GM18499 (cell line): ENCODE data around the gene TOM1L2.

ENCODE experiments used
- ATAC-seq: cut with Tn5 transposase; IDR thresholded peaks from one replicate; pipeline ENCODE4 v1.9.1; 2021; ENCODE audit warnings: moderate number of reproducible peaks; ENCODE audit not compliant: insufficient read depth, unreplicated experiment

Gene TOM1L2

DNA sequence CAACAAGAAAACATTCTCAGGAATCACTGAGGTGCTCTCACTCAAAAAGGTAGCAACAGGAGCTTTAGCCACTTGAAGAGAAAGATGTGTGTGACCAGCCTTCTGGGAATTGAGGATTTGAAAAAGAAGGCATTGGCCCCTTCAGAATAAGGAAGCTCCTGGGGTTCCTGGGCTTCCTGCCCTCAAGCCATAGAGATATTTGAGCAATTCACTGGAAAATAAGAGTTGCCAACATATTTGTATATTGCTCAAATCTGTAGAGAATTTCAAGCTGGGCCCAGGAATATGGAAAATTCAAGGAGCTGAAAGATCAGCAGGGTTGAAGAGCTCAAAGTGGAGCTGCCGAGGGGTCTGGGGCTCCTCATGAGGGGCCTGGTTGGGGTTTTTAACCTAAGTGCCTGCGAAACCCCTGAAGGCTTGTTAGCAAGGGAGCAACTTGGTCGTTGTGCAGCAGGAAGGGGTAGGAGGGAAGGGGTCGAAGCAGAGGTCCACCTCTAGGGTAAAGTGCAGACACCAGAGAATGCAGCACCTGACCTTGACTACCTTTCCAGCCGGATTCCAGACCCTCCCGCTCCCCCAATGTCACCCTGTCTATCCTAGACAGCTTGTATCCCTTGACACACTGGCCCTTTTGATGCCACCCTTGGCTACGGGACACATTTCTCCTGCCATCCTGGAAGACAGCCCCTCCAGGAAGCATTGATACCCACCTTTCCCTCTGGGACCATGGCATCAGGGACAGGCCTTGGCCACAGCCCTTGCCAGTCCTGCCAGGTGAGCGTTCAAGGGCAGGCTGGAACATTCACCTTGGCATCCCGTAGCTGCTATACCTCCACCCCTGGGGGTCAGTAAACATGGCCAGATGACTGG lies 67.8 kb downstream of the TOM1L2 start:
- no peak for ATAC-seq

GRCh38 chr17:17902877-17903276 lies 69.3 kb downstream of the TOM1L2 start:
- ATAC-seq: no peak

GRCh38 chr17:17902376-17902775 lies 69.8 kb downstream of the TOM1L2 start:
- ATAC-seq: no peak

GRCh38 chr17:17900615-17901520 lies 71.3 kb downstream of the TOM1L2 start:
- no peak for ATAC-seq

GRCh38 chr17:17899486-17899885 lies 72.7 kb downstream of the TOM1L2 start:
- no peak for ATAC-seq

GRCh38 chr17:17898673-17899072 lies 73.5 kb downstream of the TOM1L2 start:
- ATAC-seq: no peak

- no peak for ATAC-seq
Observed at GRCh38 chr17:17897442-17897841, 74.8 kb downstream of the TOM1L2 start.

DNA sequence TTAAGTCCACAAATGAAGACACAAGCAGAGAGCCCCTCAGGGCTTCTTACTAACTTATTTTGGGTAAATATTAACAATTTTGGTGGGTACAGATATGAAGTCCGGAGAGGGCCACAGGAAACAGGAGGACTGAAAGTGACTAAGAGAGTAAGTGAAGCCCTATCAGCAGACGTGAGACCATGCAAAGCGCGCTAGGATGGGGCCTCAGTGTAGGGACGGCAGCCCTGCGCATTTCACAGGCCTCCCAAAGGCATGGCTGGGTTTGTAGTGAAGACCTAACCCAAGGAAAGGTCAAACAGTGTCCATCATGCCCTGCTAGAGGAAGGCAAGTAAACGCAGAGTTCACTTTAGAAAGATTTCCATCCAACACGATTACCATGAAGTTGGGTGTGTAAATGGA lies 75.5 kb downstream of the TOM1L2 start:
- ATAC-seq: no peak

DNA sequence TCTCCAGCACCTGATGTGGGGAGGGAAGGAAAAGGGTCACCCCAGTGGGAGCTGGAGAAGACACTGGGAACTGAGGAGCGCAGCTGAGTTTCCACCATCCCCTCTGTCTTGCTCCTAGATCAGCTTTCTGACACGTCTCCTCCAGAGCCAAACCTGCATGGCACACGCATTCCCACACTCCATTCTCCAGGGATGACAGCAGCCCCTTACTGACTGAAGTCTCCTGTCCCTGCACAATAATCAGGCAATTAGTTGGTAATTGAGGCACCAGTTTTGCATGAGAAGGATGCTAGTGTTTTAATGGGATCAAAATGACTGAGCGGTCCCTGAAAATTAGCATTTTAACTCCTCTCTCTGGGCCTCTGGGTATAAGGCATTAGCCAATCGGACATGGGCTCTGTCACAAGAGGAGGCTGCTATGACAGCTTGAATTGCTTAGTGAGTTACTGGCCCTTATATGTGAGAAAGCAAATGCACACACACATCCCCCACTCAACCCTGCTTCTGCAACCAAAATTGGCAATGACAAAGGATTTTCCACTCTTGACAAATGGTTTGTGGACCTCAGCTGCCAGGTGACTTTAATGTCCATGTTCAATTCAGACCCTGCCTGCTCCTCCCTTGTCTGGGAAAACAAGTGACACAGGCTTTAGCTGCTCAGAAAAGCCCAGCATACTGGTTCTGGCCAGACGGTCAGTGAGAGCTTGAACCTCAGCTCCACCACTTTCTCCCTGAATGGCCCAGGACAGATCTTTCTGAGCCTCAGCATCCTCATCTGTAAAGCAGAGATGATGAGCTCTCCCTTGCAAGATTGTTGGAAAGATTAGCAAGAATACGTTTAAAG lies 78.2 kb downstream of the TOM1L2 start:
- ATAC-seq: no peak

DNA sequence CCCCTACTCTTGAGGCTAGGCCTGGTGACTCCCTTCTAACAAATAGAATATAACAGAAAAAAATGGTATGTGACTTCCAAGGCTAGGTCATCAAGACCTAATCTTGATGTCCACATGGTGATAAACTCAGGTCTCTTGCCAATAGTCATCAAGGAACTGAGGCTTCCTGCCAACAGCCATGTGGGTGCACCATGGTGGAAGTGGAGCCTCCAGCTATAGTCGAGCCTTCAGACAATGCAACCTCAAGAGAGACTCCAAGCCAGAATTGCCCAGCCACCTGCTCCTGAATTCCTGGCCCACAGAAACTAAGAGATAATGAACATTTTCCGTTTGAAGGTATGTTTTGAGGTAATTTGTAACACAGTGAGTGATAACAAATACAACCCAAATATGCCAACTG lies 79.5 kb downstream of the TOM1L2 start:
- no peak for ATAC-seq

DNA sequence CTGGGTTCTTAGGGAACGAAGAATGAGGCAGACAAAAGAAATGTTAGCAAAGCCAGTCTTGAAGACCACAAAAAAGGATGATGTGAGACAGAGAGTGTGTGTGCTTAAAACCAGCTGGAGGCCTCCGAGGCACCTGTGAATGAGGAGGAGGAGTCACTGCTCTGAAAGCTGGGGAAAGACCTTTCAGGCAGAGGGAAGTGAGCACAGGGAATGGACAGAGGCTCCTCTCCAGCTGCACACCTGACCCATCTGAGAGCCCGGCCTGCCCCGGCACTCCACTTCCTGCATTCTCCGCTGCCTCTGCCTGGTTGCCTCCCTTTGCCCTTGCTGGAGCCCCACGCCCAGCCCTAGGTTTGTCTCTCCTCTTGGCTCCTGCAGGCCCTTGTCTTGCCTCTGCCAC lies 80.2 kb downstream of the TOM1L2 start:
- ATAC-seq: no peak

DNA sequence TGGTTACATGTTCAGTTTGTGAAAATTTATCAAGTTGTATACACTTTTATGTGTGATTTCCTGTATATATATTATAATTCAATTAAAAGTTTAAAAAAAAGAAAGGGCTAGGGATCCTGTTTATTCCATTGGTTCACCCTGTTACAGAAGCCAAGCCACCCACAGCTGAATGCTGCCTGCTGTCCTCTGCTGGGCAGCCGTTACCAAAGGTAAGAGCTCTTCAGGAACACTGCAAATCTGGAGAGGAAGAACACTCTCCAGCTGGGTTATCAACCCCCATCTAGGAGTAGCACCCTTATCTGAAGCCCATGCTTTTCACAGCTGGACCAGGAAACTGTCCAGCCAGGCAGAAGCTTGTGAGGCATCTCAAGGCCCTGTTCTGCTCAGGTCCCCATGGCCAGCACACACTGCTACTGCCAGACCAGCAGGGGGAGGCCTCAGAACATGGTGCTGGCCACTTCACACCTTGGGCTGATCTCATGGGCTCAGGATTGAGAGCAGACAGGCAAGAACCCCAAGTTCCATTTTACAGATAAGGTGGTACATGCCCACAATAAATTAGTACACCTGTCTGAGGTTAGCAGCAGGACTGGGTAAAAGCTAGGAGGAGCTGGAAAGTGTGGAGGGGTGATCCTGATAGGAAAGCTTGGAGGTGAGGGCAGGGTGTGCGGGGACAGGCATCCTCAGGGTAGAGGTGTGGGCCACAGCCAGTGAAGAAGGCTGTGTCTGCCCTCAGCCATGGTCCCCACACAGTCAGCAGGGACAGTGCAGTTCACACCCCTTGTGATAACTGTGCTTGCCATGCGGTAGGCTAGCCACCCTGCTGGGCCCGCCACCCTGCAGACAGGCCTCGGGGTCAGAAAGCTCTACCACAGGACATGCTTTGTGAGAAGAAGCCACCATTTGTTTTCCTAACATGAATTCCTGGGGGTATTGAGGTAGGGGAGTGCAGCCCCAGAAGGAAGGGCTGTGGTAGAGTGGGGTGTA lies 81.1 kb downstream of the TOM1L2 start:
- ATAC-seq: no peak

- ATAC-seq: no peak
Observed at GRCh38 chr17:17889922-17890321, 82.3 kb downstream of the TOM1L2 start.

DNA sequence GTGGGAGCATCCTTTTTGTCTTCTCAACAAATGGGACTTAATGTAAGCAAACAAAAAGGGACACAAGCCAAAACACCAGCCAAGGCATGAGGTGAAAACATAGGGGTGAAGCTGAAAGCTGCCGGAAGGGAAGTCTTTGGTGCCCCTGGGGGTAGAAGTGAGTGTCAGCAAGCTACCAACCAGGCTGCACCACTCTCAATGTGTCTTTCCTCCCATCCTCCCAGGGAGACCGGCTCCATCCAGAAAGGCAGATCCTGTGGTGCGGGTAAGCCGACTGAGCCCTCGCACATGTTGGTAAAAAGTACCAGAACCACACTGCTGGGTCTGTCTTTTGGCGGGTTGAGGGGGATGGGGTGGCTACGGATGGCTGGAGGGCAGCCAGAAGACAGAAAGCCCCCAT lies 83.4 kb downstream of the TOM1L2 start:
- ATAC-seq: no peak

DNA sequence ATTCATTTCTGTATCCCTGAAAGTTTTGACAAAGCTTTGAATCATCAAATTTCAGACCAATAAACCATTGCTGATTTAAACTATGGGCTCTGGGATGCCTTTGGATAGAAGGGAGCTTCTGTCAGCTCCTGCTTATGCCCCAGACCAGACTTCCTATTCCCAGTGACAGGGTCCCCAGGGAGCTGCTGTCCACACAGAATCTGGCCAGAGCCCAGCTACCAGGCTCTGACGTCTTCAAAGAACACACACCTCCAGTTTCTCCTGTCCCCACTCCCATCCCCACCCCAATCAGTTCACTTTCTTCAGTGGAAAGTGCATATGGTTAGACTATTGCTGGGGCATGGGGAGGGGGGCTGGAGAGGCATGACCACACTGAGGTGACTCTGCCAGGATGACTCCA lies 83.8 kb downstream of the TOM1L2 start:
- no peak for ATAC-seq

DNA sequence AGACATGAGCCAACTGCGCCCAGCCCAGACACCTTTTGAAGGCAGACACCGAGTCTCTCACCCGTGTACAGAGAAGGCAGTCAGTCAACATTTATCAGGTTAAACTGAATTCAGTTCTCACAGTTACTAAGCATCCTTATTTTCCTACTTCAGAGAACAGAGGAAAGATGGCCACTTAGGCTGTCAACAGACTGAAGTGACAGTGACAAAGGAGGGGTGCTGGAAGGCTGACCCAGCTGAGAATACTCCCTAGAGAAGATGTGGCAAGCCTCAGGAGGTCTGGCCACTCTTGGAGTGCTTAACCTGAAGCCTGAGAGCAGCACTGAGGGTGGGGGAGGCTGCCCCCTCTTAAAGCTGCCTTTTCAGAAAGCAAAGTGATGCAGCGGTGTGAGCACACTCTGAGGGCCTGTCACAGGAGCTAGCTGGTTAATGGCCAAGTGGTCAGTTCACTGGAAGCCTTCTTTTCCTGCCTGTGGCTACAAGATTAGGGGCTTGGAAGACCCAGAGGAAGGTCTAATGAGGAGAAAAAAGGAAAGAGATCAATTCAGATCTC lies 84.4 kb downstream of the TOM1L2 start:
- no peak for ATAC-seq

- ATAC-seq: no peak
Observed at GRCh38 chr17:17886726-17887125, 85.5 kb downstream of the TOM1L2 start.

DNA sequence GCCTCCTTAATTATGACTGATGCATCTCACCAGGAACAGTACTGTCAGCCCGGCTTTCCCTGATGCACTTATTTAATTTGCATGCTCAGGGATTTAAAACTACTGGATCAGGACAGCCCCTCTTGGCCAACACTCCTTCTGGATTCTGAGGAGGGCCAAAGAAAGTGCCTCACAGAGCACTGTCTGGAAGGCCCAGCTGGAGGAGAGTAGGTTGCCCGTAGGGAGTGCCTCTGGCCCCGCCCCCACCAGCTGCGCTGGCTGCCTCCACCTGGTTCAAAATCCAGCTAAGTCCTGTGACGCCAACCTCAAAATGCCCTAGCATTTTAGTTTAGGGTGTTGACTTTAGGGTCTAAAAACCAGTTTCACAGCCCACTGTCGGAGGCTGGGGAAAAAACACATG lies 86.0 kb downstream of the TOM1L2 start:
- no peak for ATAC-seq
